LNCAP (cell line): Measurements from ENCODE around the gene FCN2.

Experiments used
- CTCF ChIP-seq: fragments of 450-650 bp; IDR thresholded peaks from 2 replicates; pipeline ENCODE4 v1.5.1; 2017; ENCODE audit warnings: mild to moderate bottlenecking

The FCN2 gene

GRCh38 chr9:134895097-134895496 is 14.5 kb downstream of the FCN2 start:
- TF ChIP-seq CTCF, result no peak

GRCh38 chr9:134895567-134895907 is 14.9 kb downstream of the FCN2 start:
- TF ChIP-seq CTCF, result no peak

DNA sequence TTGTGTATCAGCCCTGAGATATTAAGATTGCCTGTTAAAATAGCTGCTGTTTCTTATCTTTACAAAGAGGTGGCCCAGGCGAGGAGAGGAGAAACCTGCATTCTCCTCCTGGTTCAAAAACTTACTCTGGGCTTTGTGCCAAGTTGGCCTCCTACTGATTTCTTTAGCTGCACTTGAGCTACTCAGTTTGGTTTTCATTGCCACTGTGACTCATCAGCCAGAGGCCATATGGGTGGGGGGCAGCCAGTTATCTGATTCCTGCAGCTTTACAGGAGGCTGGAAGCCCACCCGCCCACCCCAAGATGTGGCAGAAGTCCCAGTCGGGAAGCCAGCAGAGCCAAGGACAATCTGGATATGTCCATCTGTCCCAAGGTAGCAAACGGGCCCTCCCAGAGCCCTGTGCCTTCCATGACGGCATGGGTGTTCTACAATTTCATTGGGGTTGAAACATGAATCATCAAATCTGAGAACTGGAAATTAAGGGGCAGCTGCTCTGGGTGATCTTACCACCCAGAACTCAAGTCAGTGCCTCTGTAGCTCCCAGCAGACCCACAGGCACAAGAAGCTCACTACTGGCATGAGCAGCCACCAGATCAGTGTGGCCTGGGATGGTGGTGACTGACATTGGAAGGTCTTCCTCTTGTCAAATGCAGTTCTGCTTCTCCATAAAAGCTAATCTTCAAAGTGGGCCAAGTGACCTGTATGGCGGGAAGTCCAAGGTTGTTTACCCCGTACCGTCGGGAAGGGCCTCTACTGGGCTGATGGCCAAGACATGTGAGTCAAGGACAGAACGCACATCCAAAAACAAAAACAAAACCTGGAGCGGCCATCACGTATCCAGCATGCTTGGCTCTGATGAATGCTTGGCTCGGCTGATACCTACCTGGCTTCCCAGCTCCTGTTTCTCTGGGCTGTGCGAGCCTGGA is 15.6 kb downstream of the FCN2 start:
- no peak for TF ChIP-seq CTCF

- no peak for TF ChIP-seq CTCF
These were observed 16.4 kb downstream of the FCN2 start for GRCh38 chr9:134896834-134897583.

- TF ChIP-seq CTCF, result no peak
These were observed 17.1 kb downstream of the FCN2 start for GRCh38 chr9:134897584-134898170.

DNA sequence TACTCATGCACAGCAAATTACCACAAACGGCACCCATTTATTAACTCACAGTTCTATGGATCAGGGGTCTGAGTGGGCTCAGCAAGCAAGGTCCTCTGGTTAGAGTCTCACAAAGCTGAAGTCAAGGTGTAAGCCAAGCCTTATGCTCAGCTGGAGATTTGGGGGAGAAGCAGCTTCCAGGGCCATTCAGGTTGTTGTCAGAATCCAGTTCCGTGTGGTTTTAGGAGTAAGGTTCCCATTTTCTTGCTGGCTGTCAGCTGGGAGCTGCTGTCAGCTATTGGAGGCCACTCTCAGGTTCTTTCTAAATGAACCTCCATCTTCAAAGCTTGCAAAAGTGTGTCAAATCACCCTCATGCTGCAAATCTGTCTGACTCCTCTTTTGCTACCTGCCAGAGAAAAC is 17.7 kb downstream of the FCN2 start:
- TF ChIP-seq CTCF, result no peak

DNA sequence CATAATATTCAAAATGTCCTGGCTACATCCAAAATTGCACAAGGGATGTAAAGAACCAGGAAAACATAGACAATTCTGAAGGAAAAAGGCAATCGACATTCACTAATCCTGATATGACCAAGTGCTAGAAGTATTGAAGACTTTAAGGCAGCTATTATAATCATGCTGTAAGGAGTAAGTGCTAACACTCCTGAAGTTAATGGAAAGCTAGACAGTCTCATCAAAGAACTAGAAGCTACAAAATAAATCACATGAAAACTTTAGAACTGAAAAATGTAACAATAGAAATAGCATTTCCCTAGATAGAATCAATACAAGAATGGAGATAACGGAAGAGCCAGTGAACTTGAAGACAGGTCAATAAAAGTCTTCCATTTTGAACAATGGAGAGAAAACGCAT is 18.6 kb downstream of the FCN2 start:
- TF ChIP-seq CTCF, result no peak
